ENCODE results near the gene ACIN1.
A peak's percentile ranks its signal among the peaks of the same experiment; 100 is the strongest.

DNA sequence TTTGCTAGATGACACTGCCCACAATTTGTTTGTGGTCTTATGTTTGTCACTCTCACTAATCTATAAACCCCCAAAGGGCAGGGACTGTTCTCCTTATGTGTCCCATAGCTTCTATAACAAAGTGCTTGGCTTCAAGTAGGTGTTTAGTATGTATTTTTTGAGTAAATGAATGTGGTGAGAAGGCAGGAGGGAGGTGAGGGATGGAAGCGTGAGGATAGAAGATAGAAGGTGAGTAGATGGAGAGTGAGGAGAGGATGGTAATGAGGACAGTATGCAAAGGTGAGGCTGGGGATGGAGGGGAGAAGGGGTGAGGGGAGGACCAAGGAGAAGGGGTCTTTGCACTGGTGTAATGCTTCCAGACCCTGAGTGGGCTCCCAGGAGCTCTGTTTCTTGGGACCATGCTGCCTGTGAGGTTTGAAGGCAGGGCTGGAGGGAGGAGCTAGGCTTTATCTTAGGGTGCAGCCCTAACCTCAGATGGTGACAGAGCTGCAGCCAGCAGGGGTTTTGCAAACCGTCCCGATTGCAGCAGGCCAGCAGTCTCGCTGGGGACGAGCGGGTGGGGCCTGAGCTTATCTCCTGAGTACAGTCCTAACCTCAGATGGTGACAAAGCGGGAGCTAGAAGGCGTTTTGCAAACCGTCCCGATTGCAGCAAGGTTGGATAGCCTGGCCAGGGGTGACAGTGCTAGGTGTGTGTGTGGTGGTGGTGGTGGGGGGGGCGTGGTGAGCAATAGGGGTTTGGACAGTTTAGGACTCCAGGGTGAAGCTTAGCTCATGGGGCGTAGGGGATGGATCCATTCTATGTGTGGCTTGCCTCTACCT is 17.6 kb upstream of the ACIN1 start:
- TF ChIP-seq, protein P1, sequence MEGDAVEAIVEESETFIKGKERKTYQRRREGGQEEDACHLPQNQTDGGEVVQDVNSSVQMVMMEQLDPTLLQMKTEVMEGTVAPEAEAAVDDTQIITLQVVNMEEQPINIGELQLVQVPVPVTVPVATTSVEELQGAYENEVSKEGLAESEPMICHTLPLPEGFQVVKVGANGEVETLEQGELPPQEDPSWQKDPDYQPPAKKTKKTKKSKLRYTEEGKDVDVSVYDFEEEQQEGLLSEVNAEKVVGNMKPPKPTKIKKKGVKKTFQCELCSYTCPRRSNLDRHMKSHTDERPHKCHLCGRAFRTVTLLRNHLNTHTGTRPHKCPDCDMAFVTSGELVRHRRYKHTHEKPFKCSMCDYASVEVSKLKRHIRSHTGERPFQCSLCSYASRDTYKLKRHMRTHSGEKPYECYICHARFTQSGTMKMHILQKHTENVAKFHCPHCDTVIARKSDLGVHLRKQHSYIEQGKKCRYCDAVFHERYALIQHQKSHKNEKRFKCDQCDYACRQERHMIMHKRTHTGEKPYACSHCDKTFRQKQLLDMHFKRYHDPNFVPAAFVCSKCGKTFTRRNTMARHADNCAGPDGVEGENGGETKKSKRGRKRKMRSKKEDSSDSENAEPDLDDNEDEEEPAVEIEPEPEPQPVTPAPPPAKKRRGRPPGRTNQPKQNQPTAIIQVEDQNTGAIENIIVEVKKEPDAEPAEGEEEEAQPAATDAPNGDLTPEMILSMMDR (IDR thresholded peaks at IDR 0.05; ENCODE audit: insufficient read depth, low read length) = no peak
- TF ChIP-seq POLR2AphosphoS5 (IDR thresholded peaks at IDR 0.05; ENCODE audit: low read depth) (peak; percentile 100), SPI1 (IDR thresholded peaks at IDR 0.05; ENCODE audit: borderline replicate concordance, low read depth) (no peak)
- TF ChIP-seq, protein P2, sequence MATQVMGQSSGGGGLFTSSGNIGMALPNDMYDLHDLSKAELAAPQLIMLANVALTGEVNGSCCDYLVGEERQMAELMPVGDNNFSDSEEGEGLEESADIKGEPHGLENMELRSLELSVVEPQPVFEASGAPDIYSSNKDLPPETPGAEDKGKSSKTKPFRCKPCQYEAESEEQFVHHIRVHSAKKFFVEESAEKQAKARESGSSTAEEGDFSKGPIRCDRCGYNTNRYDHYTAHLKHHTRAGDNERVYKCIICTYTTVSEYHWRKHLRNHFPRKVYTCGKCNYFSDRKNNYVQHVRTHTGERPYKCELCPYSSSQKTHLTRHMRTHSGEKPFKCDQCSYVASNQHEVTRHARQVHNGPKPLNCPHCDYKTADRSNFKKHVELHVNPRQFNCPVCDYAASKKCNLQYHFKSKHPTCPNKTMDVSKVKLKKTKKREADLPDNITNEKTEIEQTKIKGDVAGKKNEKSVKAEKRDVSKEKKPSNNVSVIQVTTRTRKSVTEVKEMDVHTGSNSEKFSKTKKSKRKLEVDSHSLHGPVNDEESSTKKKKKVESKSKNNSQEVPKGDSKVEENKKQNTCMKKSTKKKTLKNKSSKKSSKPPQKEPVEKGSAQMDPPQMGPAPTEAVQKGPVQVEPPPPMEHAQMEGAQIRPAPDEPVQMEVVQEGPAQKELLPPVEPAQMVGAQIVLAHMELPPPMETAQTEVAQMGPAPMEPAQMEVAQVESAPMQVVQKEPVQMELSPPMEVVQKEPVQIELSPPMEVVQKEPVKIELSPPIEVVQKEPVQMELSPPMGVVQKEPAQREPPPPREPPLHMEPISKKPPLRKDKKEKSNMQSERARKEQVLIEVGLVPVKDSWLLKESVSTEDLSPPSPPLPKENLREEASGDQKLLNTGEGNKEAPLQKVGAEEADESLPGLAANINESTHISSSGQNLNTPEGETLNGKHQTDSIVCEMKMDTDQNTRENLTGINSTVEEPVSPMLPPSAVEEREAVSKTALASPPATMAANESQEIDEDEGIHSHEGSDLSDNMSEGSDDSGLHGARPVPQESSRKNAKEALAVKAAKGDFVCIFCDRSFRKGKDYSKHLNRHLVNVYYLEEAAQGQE (IDR thresholded peaks at IDR 0.05; ENCODE audit: insufficient replicate concordance, low read depth) = peak; percentile 72
